ENCODE data around the gene FRS3. TPM values are rescaled to one million over a fixed set of nuclear protein-coding genes. Genes with fewer than 3 reads are reported as not detected.

The FRS3 gene
- total RNA-seq, 5 donors from 2014 or later (not counting 1 experiment from before 2014, with no cell fraction given), result 5.2 to 10.4 (median 8.9) TPM

GRCh38 chr6:41743406-41744235, 36.1 kb downstream of the FRS3 start:
- no peaks in the 10 kb centered on the region for H3K9me3 Mint-ChIP-seq
- H3K27me3 Mint-ChIP-seq, result no peaks in the 10 kb centered on the region
- no peak overlapping the region for H3K27ac Mint-ChIP-seq
- DNase-seq, result no peak
- POLR2A ChIA-PET, result no interaction called here
- H3K27me3 ChIP-seq (replicated peaks in 1 of 2; ENCODE audit: control insufficient read depth in 2 of 2, extremely low read depth in 1 of 2, insufficient read depth in 2 of 2, low read length in 1 of 2), result peaks cover 0 to 19% of the 10 kb centered on the region in 2 experiments
- H3K4me3 Mint-ChIP-seq, result no peak overlapping the region
- H3K4me3 ChIP-seq (ENCODE audit: control insufficient read depth in 1 of 2, extremely low read depth in 1 of 2, low read length in 1 of 2), result no peak overlapping the region
- H3K9me3 ChIP-seq, result no peaks in the 10 kb centered on the region
- H3K36me3 Mint-ChIP-seq, result no peaks in the 10 kb centered on the region
- no peaks in the 10 kb centered on the region for H3K36me3 ChIP-seq (ENCODE audit: control insufficient read depth in 2 of 2, extremely low read depth in 1 of 2, insufficient read depth in 1 of 2, low read length in 1 of 2)
- 91% methylated on average over 4 of the region's 6 CpGs for WGBS (ENCODE audit: insufficient coverage)
- no peak overlapping the region for H3K27ac ChIP-seq (ENCODE audit: low read length)
- H3K4me1 ChIP-seq (ENCODE audit: control insufficient read depth in 1 of 2, extremely low read depth in 1 of 2, insufficient read depth in 2 of 2, low read length in 2 of 2), result no peaks in the 10 kb centered on the region
- ATAC-seq (replicated peaks in 1 of 4), result no peak
- H3K4me1 Mint-ChIP-seq, result no peaks in the 10 kb centered on the region
- CTCF ChIA-PET, result no interaction called here

- WGBS (ENCODE audit: insufficient coverage), result 90% methylated on average over 19 of the region's 20 CpGs
- H3K27me3 Mint-ChIP-seq, result no peaks in the 10 kb centered on the region
- H3K27ac Mint-ChIP-seq, result no peak overlapping the region
These were observed 37.8 kb downstream of the FRS3 start for GRCh38 chr6:41741625-41742490.

GRCh38 chr6:41740366-41741162, 39.1 kb downstream of the FRS3 start:
- H3K4me3 ChIP-seq (ENCODE audit: control insufficient read depth in 1 of 2, extremely low read depth in 1 of 2, low read length in 1 of 2), result no peak overlapping the region
- Mint-ChIP-seq H3K9me3 (no peaks in the 10 kb centered on the region), H3K27ac (no peak overlapping the region), H3K27me3 (no peaks in the 10 kb centered on the region), H3K36me3 (no peaks in the 10 kb centered on the region), H3K4me1 (peaks cover 0 to 4% (median 3%) of the 10 kb centered on the region in 3 donors), H3K4me3 (no peak overlapping the region)
- H3K27ac ChIP-seq (ENCODE audit: low read length), result no peak overlapping the region
- ChIA-PET CTCF (no interaction called here), POLR2A (no interaction called here)
- peaks cover 4 to 5% of the 10 kb centered on the region in 2 experiments for H3K4me1 ChIP-seq (ENCODE audit: control insufficient read depth in 1 of 2, extremely low read depth in 1 of 2, insufficient read depth in 2 of 2, low read length in 2 of 2)
- H3K27me3 ChIP-seq (replicated peaks in 1 of 2; ENCODE audit: control insufficient read depth in 2 of 2, extremely low read depth in 1 of 2, insufficient read depth in 2 of 2, low read length in 1 of 2), result peaks cover 0 to 13% of the 10 kb centered on the region in 2 experiments
- no peak for DNase-seq
- WGBS (ENCODE audit: insufficient coverage), result 66% methylated on average over 4 of the region's 13 CpGs
- no peak for ATAC-seq (replicated peaks in 1 of 4)
- H3K9me3 ChIP-seq, result no peaks in the 10 kb centered on the region
- H3K36me3 ChIP-seq (ENCODE audit: control insufficient read depth in 2 of 2, extremely low read depth in 1 of 2, insufficient read depth in 1 of 2, low read length in 1 of 2), result no peaks in the 10 kb centered on the region

More at GRCh38 chr6:41741625-41742490, 37.8 kb downstream of the FRS3 start:
- Histone ChIP-seq H3K4me3 (ENCODE audit: control insufficient read depth in 1 of 2, extremely low read depth in 1 of 2, low read length in 1 of 2) (no peak overlapping the region), H3K36me3 (ENCODE audit: control insufficient read depth in 2 of 2, extremely low read depth in 1 of 2, insufficient read depth in 1 of 2, low read length in 1 of 2) (no peaks in the 10 kb centered on the region), H3K27me3 (replicated peaks in 1 of 2; ENCODE audit: control insufficient read depth in 2 of 2, extremely low read depth in 1 of 2, insufficient read depth in 2 of 2, low read length in 1 of 2) (peaks cover 0 to 13% of the 10 kb centered on the region in 2 experiments), H3K9me3 (no peaks in the 10 kb centered on the region), H3K4me1 (ENCODE audit: control insufficient read depth in 1 of 2, extremely low read depth in 1 of 2, insufficient read depth in 2 of 2, low read length in 2 of 2) (no peaks in the 10 kb centered on the region), H3K27ac (ENCODE audit: low read length) (no peak overlapping the region)
- ATAC-seq (replicated peaks in 1 of 4), result no peak
- H3K4me1 Mint-ChIP-seq, result no peaks in the 10 kb centered on the region
- CTCF ChIA-PET, result interaction anchor here in 1 of 2 donors (0.5 kb wide), 1 partner anchor 35 kb away, joined by 3 read pairs; no protein-coding TSS in a partner anchor
- POLR2A ChIA-PET, result no interaction called here
- H3K9me3 Mint-ChIP-seq, result no peaks in the 10 kb centered on the region
- no peak for DNase-seq
- no peak overlapping the region for H3K4me3 Mint-ChIP-seq
- H3K36me3 Mint-ChIP-seq, result no peaks in the 10 kb centered on the region

GRCh38 chr6:41739041-41739440, 40.7 kb downstream of the FRS3 start:
- Mint-ChIP-seq H3K27me3 (no peaks in the 10 kb centered on the region), H3K36me3 (no peaks in the 10 kb centered on the region), H3K4me1 (peaks cover 0 to 4% (median 4%) of the 10 kb centered on the region in 3 donors), H3K9me3 (no peaks in the 10 kb centered on the region), H3K4me3 (no peak overlapping the region), H3K27ac (no peak overlapping the region)
- DNase-seq (no peak), ATAC-seq (replicated peaks in 1 of 4) (no peak)
- CTCF ChIA-PET, result no interaction called here
- no peaks in the 10 kb centered on the region for H3K36me3 ChIP-seq (ENCODE audit: control insufficient read depth in 2 of 2, extremely low read depth in 1 of 2, insufficient read depth in 1 of 2, low read length in 1 of 2)
- peaks cover 4 to 6% of the 10 kb centered on the region in 2 experiments for H3K4me1 ChIP-seq (ENCODE audit: control insufficient read depth in 1 of 2, extremely low read depth in 1 of 2, insufficient read depth in 2 of 2, low read length in 2 of 2)
- H3K27ac ChIP-seq (ENCODE audit: low read length), result no peak overlapping the region
- peaks cover 0 to 13% of the 10 kb centered on the region in 2 experiments for H3K27me3 ChIP-seq (replicated peaks in 1 of 2; ENCODE audit: control insufficient read depth in 2 of 2, extremely low read depth in 1 of 2, insufficient read depth in 2 of 2, low read length in 1 of 2)
- POLR2A ChIA-PET, result no interaction called here
- no peak overlapping the region for H3K4me3 ChIP-seq (ENCODE audit: control insufficient read depth in 1 of 2, extremely low read depth in 1 of 2, low read length in 1 of 2)
- H3K9me3 ChIP-seq, result no peaks in the 10 kb centered on the region
- WGBS (ENCODE audit: insufficient coverage), result no CpG with 5 or more reads among the region's 4 CpGs

- ChIA-PET POLR2A (no interaction called here), CTCF (no interaction called here)
- Histone ChIP-seq H3K36me3 (ENCODE audit: control insufficient read depth in 2 of 2, extremely low read depth in 1 of 2, insufficient read depth in 1 of 2, low read length in 1 of 2) (no peaks in the 10 kb centered on the region), H3K4me1 (ENCODE audit: control insufficient read depth in 1 of 2, extremely low read depth in 1 of 2, insufficient read depth in 2 of 2, low read length in 2 of 2) (peaks cover 14 to 20% of the 10 kb centered on the region in 2 experiments), H3K9me3 (no peaks in the 10 kb centered on the region), H3K27ac (ENCODE audit: low read length) (no peak overlapping the region), H3K4me3 (ENCODE audit: control insufficient read depth in 1 of 2, extremely low read depth in 1 of 2, low read length in 1 of 2) (no peak overlapping the region), H3K27me3 (replicated peaks in 1 of 2; ENCODE audit: control insufficient read depth in 2 of 2, extremely low read depth in 1 of 2, insufficient read depth in 2 of 2, low read length in 1 of 2) (peaks cover 0 to 13% of the 10 kb centered on the region in 2 experiments)
- Mint-ChIP-seq H3K9me3 (no peaks in the 10 kb centered on the region), H3K36me3 (no peaks in the 10 kb centered on the region), H3K4me3 (no peak overlapping the region), H3K27ac (no peak overlapping the region), H3K27me3 (no peaks in the 10 kb centered on the region), H3K4me1 (peaks cover 13 to 16% (median 16%) of the 10 kb centered on the region in 3 donors)
- no peak for ATAC-seq (replicated peaks in 1 of 4)
- no CpG with 5 or more reads among the region's 6 CpGs for WGBS (ENCODE audit: insufficient coverage)
- DNase-seq, result no peak
These were observed 42.0 kb downstream of the FRS3 start for GRCh38 chr6:41737591-41738130.

Measured in T-cell (primary cell).